ENCODE measurements around the gene DLX1.

The DLX1 gene

GRCh38 chr2:172040311-172040710 is 45.0 kb upstream of the DLX1 start:
- Histone ChIP-seq H3K4me1 (no peaks in the 10 kb centered on the region), H3K9me3 (ENCODE audit: control insufficient read depth, low read length) (no peaks in the 10 kb centered on the region), H3K27ac (no peak overlapping the region), H3K4me3 (ENCODE audit: low read depth, low read length) (no peak overlapping the region), H3K27me3 (ENCODE audit: control insufficient read depth, insufficient read depth, low read length) (no peaks in the 10 kb centered on the region), H2AFZ (no peak overlapping the region), H3K79me2 (no peaks in the 10 kb centered on the region), H3K4me2 (ENCODE audit: low read length) (no peak overlapping the region), H3K36me3 (ENCODE audit: control insufficient read depth, insufficient read depth, low read length) (no peaks in the 10 kb centered on the region), H3K9ac (no peak overlapping the region)
- TF ChIP-seq, protein P1, sequence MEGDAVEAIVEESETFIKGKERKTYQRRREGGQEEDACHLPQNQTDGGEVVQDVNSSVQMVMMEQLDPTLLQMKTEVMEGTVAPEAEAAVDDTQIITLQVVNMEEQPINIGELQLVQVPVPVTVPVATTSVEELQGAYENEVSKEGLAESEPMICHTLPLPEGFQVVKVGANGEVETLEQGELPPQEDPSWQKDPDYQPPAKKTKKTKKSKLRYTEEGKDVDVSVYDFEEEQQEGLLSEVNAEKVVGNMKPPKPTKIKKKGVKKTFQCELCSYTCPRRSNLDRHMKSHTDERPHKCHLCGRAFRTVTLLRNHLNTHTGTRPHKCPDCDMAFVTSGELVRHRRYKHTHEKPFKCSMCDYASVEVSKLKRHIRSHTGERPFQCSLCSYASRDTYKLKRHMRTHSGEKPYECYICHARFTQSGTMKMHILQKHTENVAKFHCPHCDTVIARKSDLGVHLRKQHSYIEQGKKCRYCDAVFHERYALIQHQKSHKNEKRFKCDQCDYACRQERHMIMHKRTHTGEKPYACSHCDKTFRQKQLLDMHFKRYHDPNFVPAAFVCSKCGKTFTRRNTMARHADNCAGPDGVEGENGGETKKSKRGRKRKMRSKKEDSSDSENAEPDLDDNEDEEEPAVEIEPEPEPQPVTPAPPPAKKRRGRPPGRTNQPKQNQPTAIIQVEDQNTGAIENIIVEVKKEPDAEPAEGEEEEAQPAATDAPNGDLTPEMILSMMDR (IDR thresholded peaks at IDR 0.05) = no peak

DNA sequence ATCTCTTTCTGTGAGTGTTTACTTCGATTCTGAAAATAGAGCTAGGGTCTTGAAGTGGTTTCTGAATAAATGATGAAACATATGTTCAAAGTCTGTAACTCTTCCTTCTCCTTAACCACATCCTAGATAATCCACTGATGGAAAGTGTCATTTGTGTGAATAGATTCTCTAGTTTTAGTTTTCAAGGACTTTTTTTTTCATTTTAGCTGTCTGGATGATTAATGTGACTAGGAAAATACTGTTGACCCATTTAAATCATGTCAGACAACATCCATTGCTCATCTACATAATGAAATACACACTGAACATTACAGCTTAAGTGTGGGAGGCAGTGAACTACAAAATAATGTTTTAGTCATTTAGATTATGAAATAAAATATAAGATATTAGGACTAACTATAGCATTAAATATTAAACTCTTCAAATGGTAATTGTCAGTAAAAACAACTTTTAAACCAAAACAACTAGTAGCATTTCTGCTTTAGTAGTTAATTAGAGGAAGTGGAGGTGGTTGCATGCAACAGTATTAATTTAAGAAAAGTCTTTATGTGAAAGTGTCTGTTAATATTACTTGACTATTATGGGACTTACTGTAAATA is 39.1 kb upstream of the DLX1 start:
- Histone ChIP-seq H3K9ac (no peak overlapping the region), H2AFZ (no peak overlapping the region), H3K36me3 (ENCODE audit: control insufficient read depth, insufficient read depth, low read length) (no peaks in the 10 kb centered on the region), H3K9me3 (ENCODE audit: control insufficient read depth, low read length) (no peaks in the 10 kb centered on the region), H3K4me1 (no peaks in the 10 kb centered on the region), H3K27ac (no peak overlapping the region), H3K4me2 (ENCODE audit: low read length) (no peak overlapping the region), H3K27me3 (ENCODE audit: control insufficient read depth, insufficient read depth, low read length) (no peaks in the 10 kb centered on the region), H3K79me2 (no peaks in the 10 kb centered on the region), H3K4me3 (ENCODE audit: low read depth, low read length) (no peak overlapping the region)
- TF ChIP-seq, protein P1 (IDR thresholded peaks at IDR 0.05) = no peak

DNA sequence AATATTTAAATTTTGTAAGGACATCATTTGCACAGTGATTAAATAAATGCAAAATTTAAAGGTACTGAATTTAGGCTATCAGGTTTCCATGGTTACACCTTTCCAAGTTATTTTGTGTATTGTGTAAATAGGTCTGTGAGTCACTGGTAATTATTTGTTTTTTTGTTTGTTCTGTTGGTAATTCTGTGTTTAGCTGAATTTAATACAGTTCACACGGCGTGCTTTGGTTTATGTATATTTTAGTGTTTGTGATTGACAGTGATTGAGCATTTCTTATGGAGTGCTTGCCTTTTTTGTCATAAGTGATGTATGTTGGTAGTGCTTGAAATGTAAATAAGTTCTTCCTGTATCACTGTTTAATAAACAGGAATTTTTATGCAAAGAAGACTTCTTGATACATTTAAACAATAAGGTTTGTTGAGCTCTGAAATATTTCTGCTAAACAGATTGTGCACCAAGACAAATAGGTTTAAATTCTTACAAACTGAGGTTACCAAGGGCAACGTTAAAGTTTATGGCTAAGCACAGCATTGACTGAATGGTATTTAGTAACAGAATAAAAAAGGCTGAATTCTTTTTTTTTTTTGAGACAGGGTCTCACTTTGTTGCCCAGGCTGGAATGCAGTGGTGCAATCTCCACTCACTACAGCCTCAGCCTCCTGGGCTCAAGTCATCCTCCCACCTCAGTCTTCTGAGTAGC is 38.3 kb upstream of the DLX1 start:
- Histone ChIP-seq H3K4me2 (ENCODE audit: low read length) (no peak overlapping the region), H3K4me3 (ENCODE audit: low read depth, low read length) (no peak overlapping the region), H3K27ac (no peak overlapping the region), H2AFZ (no peak overlapping the region), H3K27me3 (ENCODE audit: control insufficient read depth, insufficient read depth, low read length) (no peaks in the 10 kb centered on the region), H3K9me3 (ENCODE audit: control insufficient read depth, low read length) (no peaks in the 10 kb centered on the region), H3K36me3 (ENCODE audit: control insufficient read depth, insufficient read depth, low read length) (no peaks in the 10 kb centered on the region), H3K9ac (no peak overlapping the region), H3K4me1 (no peaks in the 10 kb centered on the region), H3K79me2 (no peaks in the 10 kb centered on the region)
- TF ChIP-seq, protein P1 (IDR thresholded peaks at IDR 0.05) = no peak

DNA sequence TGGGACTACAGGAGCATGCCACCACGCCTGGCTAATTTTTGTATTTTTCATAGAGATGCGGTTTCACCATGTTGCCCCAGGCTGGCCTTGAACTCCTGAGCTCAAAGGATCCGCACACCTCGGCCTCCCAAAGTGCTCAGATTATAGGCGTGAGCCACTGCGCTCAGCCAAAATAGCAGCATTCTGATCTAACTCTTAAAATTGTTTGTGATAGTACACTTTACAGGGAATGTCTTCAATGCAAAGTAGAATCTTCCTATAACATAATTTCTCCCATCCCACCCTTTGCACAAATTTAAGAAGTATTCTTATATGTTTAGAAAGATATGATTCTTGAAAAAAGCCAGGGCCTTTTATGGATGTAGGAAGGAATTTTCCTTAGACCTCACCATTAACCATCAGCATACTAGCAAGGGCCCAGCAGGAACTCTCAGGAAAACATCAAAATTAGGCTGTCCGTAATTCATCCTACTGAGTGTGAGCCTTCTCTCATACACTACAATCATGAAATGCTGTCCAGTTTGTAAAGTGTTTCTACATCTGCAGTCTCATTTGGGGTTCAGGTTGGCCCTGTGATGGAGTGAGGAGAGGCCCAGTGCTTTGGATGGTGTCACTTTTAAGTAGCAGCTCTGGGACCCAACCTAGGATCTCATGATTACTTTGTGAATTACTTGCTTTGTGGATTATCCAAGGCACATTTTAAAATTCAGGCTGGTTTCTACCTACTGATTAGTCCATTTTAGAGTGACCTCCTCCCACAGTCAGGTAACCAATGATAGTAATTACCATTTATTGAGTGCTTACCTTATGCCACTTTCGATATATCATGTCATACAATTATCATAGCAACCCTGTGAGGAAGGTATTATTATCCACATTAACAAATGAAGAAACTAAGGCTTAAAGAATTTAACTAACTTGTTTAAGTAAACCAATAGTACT is 37.5 kb upstream of the DLX1 start:
- no peaks in the 10 kb centered on the region for H3K36me3 ChIP-seq (ENCODE audit: control insufficient read depth, insufficient read depth, low read length)
- H2AFZ ChIP-seq = no peak overlapping the region
- H3K9ac ChIP-seq = no peak overlapping the region
- TF ChIP-seq, protein P1 (IDR thresholded peaks at IDR 0.05) = no peak
- H3K27ac ChIP-seq = no peak overlapping the region
- H3K4me1 ChIP-seq = no peaks in the 10 kb centered on the region
- H3K27me3 ChIP-seq (ENCODE audit: control insufficient read depth, insufficient read depth, low read length) = no peaks in the 10 kb centered on the region
- H3K79me2 ChIP-seq = no peaks in the 10 kb centered on the region
- H3K4me3 ChIP-seq (ENCODE audit: low read depth, low read length) = no peak overlapping the region
- no peak overlapping the region for H3K4me2 ChIP-seq (ENCODE audit: low read length)
- H3K9me3 ChIP-seq (ENCODE audit: control insufficient read depth, low read length) = no peaks in the 10 kb centered on the region
